NOMO-1 treated with dmso at 0.1 percent for 144 hours (cell line): ENCODE data around the gene SLC25A19.
"Not testable (repeated sequence)": the region's sequence is repeated elsewhere in the genome, so short reads cannot be mapped to it uniquely, and the experiment has no call there.

ENCODE experiments used
- DNase-seq: peaks from one replicate; lab custom pipeline; 2025; ENCODE audit not compliant: unreplicated experiment; lab: John Stamatoyannopoulos, UW

The SLC25A19 gene

DNA sequence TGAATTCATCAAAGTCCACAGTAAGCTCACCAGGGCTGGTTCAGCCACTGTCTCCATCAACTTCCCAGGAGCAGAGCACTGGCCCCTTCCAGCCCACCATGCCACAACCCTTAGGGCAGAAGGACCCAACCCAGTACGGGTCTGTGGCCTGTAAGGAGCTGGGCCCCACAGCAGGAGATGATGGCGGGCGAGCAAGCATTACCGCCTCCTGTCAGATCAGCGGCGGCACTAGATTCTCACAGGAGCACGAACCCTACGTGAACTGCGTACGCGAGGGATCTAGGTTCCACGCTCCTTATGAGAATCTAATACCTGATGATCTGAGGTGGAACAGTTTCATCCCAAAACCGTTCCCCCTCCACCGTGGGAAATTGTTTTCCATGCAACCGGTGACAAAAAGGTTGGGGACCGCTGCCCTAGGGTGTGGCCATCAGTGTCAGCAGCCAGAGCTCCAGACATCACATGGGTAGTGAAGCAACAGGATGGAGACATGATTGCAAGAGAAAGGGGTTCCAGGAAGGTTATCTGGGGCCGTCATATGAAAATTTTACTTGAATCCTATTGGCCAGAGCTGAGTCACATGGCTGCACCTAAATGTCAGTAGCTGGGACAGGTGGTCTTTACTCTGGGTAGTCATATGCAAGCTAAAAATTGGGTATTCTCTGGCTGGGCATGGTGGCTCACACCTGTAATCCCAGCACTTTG, 12.4 kb upstream of the SLC25A19 start:
- DNase-seq, result no peak

DNA sequence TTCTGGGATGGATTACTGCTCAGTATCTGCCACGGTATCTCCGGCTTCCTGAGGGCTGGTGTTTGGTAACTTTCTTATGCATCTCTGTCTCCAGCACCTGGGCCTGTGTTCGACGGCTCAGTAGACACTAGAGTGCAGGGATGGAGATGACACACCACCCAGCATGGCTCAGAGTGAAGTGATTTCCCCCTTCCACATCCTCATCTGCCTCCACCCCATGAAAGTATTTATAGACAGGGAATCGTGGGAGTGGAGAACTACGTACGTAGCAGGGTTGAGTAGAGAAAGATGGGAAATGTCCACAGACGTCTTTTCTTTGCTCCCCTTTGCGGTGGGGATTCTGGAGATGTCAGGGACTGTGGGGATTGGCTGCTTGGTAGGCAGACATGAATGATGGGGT, 11.8 kb upstream of the SLC25A19 start:
- no peak for DNase-seq

GRCh38 chr17:75300280-75300679, 11.0 kb upstream of the SLC25A19 start:
- no peak for DNase-seq

DNA sequence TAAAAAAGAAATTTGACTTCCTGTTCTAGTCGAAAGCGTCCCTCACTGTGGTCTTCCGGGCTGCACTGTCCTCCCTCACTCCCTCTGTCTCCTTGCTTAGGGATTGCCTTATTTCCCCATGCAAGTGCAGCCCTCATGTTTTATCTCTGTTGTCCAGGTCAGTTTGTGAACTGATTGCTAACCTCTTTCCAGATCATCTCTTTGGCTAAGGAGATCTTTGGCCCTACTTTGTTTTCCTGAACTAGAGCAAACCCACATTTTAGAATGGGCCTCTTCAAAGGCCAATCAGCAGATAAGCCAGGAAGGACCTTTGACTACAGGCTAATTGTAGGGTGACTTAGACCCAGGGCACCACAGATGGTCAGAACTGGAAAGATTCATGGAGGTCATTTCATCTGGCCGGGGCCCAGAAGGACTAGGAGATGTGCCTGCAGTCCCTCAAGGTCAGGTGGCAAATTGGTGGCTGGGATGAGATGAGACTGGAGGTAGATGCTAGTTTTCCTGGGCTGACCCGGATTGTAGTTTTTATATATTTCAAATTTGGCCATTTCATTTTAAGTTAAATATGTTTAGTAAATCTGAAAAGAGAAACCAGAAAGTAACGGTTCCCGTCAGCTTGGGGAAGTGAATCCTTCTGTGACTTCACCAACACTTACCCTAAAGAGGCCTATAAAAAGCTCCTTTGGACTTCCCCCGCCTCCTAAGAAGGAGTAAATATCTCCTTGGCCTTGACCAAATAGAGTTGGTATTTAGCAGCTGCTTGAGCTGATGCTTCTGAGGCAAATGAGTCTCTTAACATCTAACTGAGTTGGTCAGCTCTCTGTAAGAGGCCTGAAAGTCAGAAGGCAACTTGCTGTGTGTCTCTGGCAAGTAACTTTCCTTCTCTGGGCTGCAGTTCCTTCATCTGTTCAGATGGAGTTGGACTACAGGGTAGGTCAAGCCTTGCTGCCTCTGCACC, 6.2 kb upstream of the SLC25A19 start:
- DNase-seq, result peak; percentile 56

DNA sequence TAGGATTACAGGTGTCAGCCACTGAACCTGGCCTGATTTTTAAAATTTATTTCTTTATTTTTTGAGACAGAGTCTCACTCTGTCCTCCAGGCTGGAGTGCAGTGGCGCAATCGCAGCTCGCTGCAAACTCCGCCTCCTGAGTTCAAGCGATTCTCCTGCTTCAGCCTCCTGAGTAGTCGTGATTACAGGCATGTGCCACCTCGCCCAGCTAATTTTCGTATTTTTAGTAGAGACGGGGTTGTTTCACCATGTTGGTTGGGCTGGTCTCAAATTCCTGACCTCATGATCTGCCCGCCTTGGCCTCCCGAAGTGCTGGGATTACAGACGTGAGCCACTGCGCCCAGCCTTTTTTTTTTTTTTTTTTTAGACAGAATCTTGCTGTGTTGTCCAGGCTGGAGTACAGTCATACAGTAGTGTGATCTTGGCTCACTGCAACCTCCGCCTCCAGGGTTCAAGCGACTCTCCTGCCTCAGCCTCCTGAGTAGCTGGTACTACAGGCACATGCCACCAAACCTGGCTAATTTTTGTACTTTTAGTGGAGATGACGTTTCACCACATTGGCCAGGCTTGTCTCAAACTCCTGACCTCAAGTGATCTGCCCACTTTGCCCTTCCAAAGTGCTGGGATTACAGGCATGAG, 3.7 kb upstream of the SLC25A19 start:
- not testable (repeated sequence) for DNase-seq

- peak; percentile 82 for DNase-seq
Observed at GRCh38 chr17:75289832-75290337, 652 bp upstream of the SLC25A19 start.

DNA sequence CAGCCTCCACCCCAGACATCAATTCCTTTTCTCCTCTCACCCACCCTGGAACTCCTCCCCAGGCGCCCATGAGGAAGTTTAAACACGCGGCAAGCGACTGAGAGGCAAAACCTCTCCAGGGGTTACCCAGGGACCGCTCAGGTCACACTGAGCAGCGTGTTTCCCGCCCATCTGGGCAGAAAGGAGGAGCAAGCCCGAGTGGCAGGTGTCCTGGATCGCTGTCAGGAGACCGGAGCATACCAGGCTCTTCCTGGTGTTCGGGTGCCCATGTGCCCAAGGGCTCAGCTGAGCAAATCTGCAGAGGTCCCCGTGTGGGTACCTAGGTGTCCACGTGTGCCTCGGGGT, 491 bp downstream of the SLC25A19 start:
- peak; percentile 31 for DNase-seq

GRCh38 chr17:75288359-75288758, 874 bp downstream of the SLC25A19 start:
- no peak for DNase-seq

- no peak for DNase-seq
Observed at GRCh38 chr17:75287221-75287620, 2.0 kb downstream of the SLC25A19 start.

- no peak for DNase-seq
Observed at GRCh38 chr17:75285123-75285522, 4.1 kb downstream of the SLC25A19 start.

- DNase-seq, result not testable (repeated sequence)
Observed at GRCh38 chr17:75280189-75280588, 9.0 kb downstream of the SLC25A19 start.

DNA sequence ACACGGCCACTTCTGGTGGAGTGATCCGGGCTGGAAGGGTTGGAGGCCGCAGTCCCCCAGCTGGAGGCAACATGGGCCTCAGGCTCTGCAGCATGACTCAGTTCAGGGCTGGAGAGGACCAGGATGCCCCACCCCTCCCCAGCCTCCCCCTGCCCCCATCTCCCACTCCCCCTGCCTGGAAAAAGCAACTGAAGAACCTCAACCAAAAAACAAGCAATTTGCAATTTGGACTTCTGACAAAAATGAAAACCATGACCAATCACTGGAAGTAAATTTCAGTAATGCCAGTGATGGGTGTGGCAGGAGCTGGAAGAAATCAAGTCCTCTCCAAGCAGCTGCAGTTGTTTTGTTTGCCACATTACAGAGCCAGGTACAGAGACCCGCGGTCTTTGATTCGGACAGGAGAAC, 11.6 kb downstream of the SLC25A19 start:
- DNase-seq, result no peak

DNA sequence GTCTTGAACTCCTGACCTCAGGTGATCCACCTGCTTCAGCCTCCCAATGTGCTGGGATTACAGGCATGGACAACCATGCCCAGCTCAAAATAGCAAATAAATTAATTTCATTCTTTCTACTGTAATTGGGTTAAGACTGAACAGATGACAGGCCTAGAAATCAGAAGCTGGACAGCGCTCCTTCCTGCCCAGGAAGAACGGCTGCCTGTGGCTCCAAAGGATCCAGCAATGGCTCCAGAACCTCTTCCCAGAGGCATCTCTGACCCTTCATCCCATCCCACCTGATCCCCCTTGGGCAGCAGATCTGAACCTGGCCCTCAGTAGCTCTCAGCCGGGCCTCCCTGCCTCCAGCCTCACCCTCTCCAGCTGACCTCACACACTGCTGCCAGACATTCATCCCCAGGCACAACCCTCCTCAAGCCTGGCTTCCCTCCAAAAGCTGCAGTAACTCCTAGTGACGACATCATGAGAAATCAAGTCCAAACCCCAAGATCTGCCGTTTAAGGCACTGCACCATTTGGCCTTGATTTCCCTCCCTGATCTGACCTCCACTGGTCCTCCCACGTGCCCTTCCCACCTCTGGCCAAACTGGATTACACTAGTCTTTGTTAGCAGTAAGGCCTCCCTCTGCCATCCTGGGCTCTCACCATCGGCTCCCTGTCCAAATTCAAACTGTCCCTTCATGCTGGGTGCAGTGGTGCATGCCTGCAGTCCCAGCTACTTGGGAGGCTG, 15.1 kb downstream of the SLC25A19 start:
- DNase-seq, result no peak

DNA sequence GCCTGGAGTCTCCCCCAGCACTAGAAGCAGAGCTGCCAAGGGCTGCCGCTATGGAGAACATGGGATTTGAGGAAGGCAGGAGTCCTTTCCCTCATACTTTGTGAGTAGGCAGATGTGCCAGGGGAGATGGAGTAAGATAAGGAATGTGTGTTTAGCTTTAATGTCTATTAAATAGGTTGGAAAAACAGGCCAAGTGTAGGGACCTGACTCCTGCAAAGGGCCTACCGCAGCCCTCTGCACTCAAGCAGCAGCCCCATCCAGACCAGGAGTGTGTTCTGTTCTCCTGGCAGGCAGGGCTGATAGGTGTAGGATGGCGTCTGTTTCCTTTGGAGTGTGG, 16.4 kb downstream of the SLC25A19 start:
- DNase-seq, result no peak

DNA sequence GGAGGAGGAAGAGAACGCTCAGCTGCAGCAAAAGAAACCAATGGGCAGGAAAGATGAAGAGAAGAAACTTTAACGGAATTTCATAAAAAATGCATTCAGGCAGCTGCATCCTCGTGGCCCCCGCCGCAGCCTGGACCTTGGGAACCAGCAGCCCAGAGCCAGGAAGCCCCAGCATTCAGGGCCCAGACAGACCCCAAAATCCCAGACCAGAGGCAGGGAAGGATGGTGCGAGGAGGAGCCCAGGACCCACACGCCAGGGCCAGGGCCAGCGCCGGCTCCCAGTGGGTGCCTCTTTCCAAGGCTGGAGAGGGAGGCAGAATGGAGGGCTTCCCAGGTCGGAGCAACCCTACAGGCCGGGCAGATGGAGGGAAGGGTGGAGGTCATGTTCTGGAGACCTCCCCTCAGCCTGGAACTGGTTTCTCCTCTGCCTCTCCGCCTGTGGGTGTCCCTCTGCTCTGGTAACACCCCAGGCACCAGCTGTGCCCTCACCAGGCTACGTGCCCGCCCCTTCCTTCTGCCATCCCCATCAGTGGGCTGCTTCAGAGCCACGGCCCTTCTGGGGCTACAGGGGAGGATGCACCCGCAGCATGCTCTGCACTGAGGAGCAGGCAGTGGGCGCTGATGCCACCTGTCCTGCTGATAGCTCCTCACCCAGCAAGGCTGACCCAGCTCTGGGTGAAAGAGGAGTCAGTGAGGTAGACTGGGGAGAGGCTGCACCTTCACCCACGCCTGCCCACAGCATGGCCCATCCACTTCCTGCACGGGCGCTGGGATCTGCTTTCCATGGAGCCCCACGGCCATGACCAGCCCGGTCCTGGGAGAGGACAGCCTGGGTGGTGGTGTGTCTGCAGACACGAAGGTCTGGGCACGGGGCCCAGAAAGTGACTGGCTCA, 17.0 kb downstream of the SLC25A19 start:
- DNase-seq, result no peak

- peak; percentile 68 for DNase-seq
Observed at GRCh38 chr17:75271233-75271954, 17.8 kb downstream of the SLC25A19 start.

DNA sequence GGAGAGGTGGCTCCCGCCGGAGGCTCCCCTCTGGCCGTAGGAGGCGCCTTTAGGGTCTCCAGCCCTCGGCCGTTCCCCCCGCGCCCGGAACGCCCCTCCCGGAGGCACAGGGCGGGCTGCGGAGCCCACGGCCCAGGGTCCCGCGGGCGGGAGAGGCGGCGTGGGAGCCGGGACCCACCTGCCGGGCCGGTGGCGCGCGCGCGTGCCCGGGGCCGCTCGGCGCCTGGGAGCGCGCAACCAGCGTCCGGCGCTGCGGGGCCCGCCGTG, 18.3 kb downstream of the SLC25A19 start, which contains the start of gene MIF4GD:
Gene MIF4GD (minus strand): TSS at position 266 of the 267 bp plus-strand sequence. CDS start 1,036 bp downstream, outside the sequence.
- no peak for DNase-seq

DNA sequence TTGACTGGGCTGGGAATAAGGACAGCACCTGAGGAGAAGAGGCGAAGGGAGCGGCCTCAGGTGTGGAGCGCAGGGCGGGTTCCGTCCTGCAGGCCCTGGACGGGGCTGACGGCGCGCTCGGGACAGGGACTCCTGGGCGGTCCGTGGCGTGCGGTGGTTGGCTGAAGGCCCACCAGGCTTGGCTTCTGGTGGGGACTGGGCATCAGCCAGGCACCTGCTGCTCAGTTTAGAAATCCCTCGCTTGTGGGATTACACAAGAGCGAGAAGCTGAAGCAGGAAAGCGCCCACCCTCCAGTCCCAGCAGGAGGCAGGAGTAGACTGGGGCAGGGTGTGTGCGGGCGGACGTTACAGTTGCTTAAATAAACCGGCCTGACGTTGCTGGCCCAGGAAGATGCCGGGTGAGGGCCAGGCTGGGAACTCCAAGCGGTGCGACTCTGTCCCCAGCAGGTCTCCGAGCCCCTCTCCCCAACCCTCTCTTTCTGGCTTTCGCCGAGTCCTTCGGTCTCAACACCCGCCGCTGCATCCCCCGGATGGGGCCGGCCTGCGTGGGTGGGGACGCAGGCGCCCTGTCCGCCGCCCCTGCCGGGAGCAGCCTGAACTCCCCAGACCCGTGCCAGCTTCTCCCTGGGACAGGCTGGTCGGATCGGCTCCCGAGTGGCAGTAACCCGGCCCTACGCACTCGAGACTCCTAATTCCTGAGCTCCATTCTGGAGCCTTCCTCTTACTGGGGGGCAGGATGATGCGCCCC, 18.8 kb downstream of the SLC25A19 start:
- DNase-seq, result peak; percentile 79

DNA sequence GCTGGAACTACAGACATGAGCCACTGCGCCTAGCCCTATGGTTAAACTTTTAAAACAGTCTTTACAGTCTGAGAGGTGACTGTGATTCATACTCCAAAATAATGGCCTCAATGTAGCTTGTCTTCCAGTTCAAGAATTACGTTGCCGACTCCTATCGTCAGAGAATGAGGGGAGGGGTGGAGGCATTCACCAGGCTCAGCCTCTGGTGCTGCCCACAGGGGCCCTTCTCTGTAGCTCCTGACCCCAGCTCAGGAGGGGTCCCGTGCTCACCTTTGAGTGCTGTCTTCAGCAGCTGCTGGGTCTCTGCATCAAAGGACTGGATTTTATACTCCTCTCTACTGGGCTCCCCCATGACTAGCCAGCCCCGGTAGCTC, 19.4 kb downstream of the SLC25A19 start:
- DNase-seq, result no peak
